ENCODE measurements around the gene AKAP1.

AKAP1 gene

DNA sequence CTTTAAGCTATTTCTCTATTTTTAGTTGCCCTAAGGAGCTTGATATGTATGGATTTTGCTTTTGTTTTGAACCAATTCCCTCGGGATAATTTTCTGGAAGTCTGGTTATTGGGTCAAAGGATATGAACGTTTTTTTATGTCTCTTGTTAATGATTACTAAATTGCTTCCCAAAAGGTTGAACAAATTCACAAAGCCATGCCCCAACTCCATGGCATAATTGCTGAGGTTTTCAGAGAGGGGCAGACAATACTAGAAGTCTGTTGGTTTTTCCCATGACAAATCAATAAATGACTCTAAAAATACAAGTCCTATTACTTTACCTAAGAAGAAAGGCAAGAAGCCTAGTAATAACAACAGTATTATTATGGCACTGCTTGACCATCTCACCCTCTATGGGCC lies 11.4 kb upstream of the AKAP1 start:
- H3K4me3 ChIP-seq (replicated peaks; ENCODE audit: low read depth, low read length): no peak overlapping the region
- no peak for TF ChIP-seq CTCF (IDR thresholded peaks at IDR 0.05; ENCODE audit: low read depth, low read length, missing control alignments)
- DNase-seq (ENCODE audit: extremely low read depth, low read depth): no peak

DNA sequence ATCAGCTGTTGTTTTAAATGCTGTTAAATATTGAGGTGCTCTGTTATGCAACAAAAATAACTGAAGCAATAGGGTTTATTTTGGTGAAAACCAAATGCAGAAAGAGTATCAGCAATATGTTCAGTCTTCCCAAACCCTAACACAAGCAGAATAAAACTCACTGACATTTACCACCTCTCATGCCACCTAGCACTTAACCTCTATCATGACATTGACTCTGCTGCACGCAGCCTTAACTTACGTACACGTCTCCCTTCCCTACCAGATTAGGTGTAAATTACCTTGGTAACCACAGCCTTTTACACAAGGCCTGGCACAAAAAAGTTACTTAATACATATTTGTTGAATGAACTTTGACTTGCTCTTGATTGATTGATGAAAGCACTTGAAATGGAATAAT lies 9.9 kb upstream of the AKAP1 start:
- DNase-seq (ENCODE audit: extremely low read depth, low read depth): no peak
- no peak for TF ChIP-seq CTCF (IDR thresholded peaks at IDR 0.05; ENCODE audit: low read depth, low read length, missing control alignments)
- no peak overlapping the region for H3K4me3 ChIP-seq (replicated peaks; ENCODE audit: low read depth, low read length)

- no peak for TF ChIP-seq CTCF (IDR thresholded peaks at IDR 0.05; ENCODE audit: low read depth, low read length, missing control alignments)
Observed at GRCh38 chr17:57075785-57076184, 9.3 kb upstream of the AKAP1 start.

DNA sequence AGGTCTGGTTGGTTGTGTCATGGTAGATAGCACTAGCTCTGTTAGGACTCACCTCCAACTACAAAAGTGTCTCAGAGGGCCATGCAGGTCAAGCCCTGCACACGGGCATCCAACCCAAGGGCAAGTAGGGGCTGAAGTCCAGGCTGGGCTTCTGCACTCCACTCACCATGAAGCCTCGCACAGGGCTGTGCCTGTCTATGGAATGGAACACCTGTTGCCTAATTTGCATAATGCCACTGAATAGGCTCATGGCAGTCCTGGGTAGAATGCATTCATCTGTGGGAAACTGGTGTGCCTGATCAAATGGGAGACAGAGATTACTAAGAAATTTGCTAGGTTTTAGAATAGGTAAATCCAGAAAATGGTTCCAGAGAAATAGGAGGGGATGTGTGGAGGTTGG lies 8.0 kb upstream of the AKAP1 start:
- no peak for TF ChIP-seq CTCF (IDR thresholded peaks at IDR 0.05; ENCODE audit: low read depth, low read length, missing control alignments)
- no peak overlapping the region for H3K4me3 ChIP-seq (replicated peaks; ENCODE audit: low read depth, low read length)
- no peak for DNase-seq (ENCODE audit: extremely low read depth, low read depth)

More at GRCh38 chr17:57075785-57076184, 9.3 kb upstream of the AKAP1 start:
- DNase-seq (ENCODE audit: extremely low read depth, low read depth): no peak
- H3K4me3 ChIP-seq (replicated peaks; ENCODE audit: low read depth, low read length): no peak overlapping the region

- H3K4me3 ChIP-seq (replicated peaks; ENCODE audit: low read depth, low read length): no peak overlapping the region
- no peak for TF ChIP-seq CTCF (IDR thresholded peaks at IDR 0.05; ENCODE audit: low read depth, low read length, missing control alignments)
- no peak for DNase-seq (ENCODE audit: extremely low read depth, low read depth)
Observed at GRCh38 chr17:57078274-57078673, 6.8 kb upstream of the AKAP1 start.

GRCh38 chr17:57080718-57081117 lies 4.3 kb upstream of the AKAP1 start:
- no peak for TF ChIP-seq CTCF (IDR thresholded peaks at IDR 0.05; ENCODE audit: low read depth, low read length, missing control alignments)
- H3K4me3 ChIP-seq (replicated peaks; ENCODE audit: low read depth, low read length): no peak overlapping the region
- no peak for DNase-seq (ENCODE audit: extremely low read depth, low read depth)

DNA sequence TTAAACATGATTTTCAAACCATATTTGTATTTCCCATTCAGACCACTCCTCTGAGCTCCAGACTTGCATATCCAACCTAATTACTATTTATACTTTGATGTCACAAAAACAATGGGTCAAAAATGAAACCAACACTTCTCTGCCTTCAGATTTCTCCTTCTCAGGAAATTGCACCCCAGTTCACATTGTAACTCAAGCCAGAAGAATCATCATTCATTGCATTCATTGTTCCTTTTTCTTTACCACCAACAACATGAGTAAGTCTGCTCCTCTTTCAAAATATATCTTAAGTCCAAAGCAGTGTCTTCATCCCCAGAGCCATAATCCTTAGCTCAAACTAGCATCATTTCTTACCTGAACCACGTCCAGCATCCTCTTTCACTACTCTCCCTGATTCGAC lies 2.6 kb upstream of the AKAP1 start:
- no peak for DNase-seq (ENCODE audit: extremely low read depth, low read depth)
- no peak overlapping the region for H3K4me3 ChIP-seq (replicated peaks; ENCODE audit: low read depth, low read length)
- TF ChIP-seq CTCF (IDR thresholded peaks at IDR 0.05; ENCODE audit: low read depth, low read length, missing control alignments): no peak

Data from HFF-Myc (cell line).